ENCODE results near the gene PCDHA6.
"Not testable (repeated sequence)": the region's sequence is repeated elsewhere in the genome, so short reads cannot be mapped to it uniquely, and the experiment has no call there.

Gene PCDHA6

DNA sequence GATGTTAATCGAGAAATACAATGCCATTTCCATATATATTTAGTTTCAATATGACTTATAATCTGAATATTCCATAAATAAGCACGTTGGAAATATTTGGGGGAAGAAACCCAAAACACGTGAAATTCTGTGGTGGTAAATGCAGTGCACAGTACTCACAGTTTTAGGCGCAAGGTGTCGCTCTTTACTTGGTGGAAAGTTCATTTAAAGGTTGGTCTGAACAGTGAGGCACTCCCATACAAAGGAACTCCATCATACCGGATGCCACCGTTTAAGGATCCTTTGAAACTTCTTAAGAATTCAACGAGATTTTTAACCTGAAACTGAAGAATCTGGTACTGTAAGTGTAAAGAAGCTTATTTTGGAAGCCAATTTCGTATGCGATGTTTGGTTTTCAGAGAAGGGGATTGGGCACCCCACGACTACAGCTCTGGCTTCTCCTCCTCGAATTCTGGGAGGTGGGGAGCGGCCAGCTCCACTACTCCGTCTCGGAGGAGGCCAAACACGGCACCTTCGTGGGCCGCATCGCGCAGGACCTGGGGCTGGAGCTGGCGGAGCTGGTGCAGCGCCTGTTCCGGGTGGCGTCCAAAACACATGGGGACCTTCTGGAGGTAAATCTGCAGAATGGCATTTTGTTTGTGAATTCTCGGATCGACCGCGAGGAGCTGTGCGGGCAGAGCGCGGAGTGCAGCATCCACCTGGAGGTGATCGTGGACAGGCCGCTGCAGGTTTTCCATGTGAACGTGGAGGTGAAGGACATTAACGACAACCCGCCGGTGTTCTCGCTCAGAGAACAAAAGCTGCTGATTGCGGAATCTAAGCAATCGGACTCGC is 41.2 kb downstream of the PCDHA6 start, which contains the start of gene PCDHA11:
Gene PCDHA11, plus strand, starts transcription at position 237 of the 834 bp plus-strand sequence. Its CDS starts 147 bp downstream, at position 384.
- DNase-seq: no peak

- DNase-seq: no peak
These were observed 41.8 kb downstream of the PCDHA6 start for GRCh38 chr5:140869555-140869886.

GRCh38 chr5:140870221-140871201 is 42.8 kb downstream of the PCDHA6 start:
- DNase-seq: no peak

- DNase-seq: no peak
These were observed 47.6 kb downstream of the PCDHA6 start, which contains the start of gene PCDHA12 for GRCh38 chr5:140875085-140876065. Gene PCDHA12, plus strand, starts transcription at chr5:140875308. Its CDS starts 165 bp downstream, at chr5:140875473.

GRCh38 chr5:140876541-140877261 is 48.9 kb downstream of the PCDHA6 start:
- DNase-seq: not testable (repeated sequence)

DNA sequence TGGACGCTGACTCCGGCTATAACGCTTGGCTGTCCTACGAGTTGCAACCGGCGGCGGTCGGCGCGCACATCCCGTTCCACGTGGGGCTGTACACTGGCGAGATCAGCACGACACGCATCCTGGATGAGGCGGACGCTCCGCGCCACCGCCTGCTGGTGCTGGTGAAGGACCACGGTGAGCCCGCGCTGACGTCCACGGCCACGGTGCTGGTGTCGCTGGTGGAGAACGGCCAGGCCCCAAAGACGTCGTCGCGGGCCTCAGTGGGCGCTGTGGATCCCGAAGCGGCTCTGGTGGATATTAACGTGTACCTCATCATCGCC is 49.5 kb downstream of the PCDHA6 start:
- no peak for DNase-seq
